A673 (cell line): Measurements from ENCODE around the gene RNMT.

Experiments used
- CTCF ChIP-seq: fragments of 300-800, 200-600 bp; sonication (generic); conservative IDR thresholded peaks from 2 replicates; pipeline ENCODE4 v1.5.1; 2017; ENCODE audit warnings: low read depth, mild to moderate bottlenecking, antibody characterized with exemption, low read length, moderate library complexity, mixed read lengths
- EZH2 ChIP-seq: fragments of 200-600 bp; sonication (generic); IDR thresholded peaks from 2 replicates; pipeline ENCODE4 v1.6.1; 2017; ENCODE audit warnings: borderline replicate concordance, low read depth, mild to moderate bottlenecking, mixed read lengths, antibody characterized with exemption, low read length; ENCODE audit not compliant: poor library complexity, severe bottlenecking

DNA sequence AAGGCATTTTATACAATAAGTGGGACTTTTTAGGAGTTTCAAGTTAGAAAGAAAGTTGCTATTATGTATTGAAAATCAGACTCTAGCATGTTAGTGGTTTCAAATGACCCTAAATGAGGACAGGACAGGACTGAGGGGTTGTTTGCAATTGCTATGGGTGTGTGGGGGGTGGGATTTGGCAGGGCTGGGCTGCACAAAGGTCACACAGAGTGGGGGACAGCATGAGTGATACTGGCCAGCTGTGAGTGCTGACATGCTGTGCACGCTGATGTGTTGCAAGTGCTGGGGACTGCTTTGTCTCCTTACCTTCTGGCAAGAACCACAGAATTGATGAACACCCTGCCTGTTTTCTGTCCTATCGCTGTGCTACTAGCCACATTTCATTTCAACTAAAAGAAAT lies 29.8 kb downstream of the RNMT start:
- no peak for TF ChIP-seq EZH2
- TF ChIP-seq CTCF: no peak
